ENCODE data around the gene SDC4.

Gene SDC4

DNA sequence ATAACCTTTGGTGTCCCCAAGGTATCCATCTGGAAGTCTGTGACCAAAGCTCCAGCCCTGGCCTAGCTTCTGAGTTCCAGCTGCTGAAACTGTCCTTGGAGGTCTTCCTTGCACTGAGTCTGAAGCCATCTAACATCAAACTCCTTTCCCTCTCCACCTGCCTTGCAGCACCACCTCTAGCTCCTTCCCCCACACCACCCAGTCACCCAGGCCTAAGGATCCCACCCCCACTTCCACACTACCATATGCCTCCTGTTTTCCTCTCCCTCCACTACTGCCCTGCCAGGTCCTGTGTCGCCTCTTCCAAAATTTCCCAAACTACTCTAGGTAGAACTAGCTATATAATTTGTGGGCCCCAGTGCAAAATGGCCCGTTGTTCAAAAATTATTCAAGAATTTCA, 29.3 kb downstream of the SDC4 start:
- no peak for DNase-seq (ENCODE audit: low read depth in 3 of 3, low spot score in 1 of 3)

DNA sequence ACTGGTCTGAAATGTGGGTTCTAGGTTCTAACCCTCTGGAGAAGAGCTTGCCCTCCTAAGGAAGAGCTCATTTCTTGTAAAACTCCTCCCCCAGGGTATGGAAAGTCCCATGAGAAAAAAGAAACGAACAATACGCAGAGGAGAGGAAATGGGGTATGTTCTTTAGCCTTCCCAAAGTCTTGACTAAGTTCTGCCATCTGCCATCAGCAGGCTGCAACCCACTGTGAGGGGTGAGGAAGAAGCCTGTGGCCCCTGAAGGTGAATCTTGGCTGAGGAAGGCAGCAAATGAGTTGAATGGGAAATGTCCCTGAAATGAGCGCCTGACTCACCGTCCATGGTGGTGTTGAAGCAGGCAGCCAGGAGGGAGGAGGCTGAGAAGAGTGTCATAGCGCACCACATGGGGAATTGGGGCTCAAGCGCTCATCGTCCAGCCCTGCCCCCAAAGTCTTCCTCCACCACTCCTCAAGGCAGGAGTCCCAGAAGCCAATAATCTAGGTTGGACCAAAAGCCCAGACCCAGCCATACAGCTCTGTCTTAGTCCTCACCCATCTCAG, 29.8 kb downstream of the SDC4 start:
- no peak for DNase-seq (ENCODE audit: low read depth in 3 of 3, low spot score in 1 of 3)

DNA sequence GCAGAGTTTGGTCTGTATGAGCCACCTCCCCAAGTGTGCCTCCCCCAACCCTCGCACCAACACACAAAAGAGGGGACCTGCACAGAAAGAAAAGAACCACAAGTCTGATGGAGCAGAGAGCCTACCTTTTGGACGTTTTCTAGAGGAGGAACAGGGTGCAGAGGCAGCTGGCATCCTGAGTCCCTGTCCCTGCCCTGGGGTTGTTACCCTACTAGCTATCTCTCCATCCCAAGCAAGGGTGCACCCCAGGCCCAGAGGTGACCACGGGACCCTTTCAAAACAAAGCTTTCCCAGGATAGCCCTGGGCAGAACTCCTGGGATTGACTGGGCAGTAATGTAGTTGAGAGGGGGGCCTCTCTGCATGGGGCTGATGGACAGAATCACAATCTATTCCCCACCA, 30.4 kb downstream of the SDC4 start:
- no peak for DNase-seq (ENCODE audit: low read depth in 3 of 3, low spot score in 1 of 3)

DNA sequence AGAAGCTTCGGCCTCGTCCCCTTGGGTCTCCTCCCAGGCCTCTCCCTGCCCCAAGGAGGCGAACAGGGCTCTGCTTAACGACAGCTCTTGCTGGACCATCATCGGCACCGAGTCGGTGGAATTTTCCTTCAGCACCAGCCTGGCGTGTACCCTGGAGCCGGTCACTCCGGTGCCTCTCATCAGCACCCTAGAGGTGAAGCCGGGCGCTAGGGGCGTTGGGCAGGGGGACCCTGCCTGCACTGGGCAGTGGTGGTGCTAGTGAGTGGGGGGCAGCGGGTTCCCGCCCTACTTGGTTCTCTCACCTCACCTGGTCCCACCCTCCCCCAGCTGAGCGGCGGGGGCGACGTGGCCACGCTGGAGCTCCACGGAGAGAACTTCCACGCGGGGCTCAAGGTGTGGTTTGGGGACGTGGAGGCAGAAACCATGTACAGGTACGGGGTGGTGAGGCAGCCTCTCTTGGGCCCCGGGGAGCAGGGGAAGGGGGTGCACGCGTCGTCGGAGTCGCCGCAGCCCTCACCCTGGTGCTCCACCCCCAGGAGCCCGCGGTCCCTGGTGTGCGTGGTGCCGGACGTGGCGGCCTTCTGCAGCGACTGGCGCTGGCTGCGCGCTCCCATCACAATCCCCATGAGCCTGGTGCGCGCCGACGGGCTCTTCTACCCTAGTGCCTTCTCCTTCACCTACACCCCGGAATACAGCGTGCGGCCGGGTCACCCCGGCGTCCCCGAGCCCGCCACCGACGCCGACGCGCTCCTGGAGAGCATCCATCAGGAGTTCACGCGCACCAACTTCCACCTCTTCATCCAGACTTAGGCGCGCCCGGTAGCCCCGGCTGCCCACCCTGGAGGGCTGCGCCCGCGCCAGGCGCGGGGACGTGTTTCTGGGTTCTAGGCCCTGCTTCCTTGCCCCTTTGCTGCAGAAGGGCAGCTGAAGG, 31.8 kb downstream of the SDC4 start:
- DNase-seq (ENCODE audit: low read depth in 3 of 3, low spot score in 1 of 3), result no peak

DNA sequence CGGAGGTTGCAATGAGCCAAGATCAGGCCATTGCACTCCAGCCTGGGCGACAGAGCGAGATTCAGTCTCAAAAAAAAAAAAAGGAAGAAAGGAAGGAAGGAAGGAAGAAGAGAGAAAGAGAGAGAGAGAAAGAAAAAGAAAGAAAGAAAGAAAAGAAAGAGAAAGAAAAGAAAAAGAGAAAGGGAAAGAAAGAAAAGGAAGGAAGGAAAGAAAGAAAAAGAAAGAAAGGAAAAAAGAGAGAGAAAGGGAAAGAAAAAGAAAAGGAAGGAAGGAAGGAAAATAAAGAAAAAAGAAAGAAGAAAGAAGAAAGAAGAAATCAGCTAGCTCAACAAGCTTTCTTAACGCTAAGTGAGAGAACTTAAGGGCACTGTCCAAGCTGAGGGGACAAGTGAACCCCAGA, 32.6 kb downstream of the SDC4 start:
- no peak for DNase-seq (ENCODE audit: low read depth in 3 of 3, low spot score in 1 of 3)

DNA sequence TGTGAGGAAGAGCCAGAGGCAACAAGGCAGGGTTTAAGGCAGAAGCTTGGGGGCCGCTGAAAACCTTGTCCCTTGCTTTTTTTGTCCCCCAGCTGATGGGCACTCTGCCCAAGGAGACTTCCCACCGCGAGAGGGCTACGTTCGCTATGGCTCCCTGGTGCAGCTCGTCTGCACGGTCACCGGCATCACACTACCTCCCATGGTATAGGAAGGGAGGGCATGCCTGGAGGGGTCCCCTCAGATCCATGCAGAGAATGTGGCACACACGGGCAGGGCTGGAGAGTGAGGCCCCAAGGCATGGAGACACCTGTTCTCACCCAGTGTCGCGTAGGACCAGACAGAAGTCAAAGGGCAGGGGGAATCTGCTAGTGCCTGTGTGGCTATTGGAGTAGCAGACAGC, 34.3 kb downstream of the SDC4 start:
- no peak for DNase-seq (ENCODE audit: low read depth in 3 of 3, low spot score in 1 of 3)

DNA sequence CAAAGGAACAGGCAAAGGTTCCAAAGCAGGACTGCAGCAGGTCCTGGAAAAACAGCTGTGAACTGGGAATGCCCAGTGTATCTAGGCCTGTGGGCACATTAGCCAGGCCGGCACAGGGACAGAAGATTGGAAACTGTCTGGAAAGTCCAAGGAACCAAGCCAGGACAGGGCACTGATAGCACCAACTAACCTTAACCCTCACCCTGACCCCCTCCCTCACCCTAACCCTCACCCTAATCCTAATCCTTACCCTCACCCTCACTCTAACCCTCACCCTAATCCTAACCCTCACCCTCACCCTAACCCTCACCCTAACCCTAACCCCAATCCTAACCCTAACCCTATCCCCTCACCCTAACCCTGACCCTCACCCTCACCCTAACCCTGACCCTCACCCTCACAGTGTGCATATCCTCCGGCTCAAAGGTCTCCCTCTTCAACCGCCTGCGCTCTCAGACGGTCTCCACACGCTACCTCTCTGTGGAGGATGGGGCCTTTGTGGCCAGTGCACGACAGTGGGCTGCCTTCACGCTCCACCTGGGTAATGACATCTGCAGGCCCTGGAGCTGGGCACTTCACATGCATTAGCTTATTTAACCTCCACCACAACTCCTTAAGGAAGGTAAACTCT, 35.0 kb downstream of the SDC4 start:
- DNase-seq (ENCODE audit: low read depth in 3 of 3, low spot score in 1 of 3), result no peak

DNA sequence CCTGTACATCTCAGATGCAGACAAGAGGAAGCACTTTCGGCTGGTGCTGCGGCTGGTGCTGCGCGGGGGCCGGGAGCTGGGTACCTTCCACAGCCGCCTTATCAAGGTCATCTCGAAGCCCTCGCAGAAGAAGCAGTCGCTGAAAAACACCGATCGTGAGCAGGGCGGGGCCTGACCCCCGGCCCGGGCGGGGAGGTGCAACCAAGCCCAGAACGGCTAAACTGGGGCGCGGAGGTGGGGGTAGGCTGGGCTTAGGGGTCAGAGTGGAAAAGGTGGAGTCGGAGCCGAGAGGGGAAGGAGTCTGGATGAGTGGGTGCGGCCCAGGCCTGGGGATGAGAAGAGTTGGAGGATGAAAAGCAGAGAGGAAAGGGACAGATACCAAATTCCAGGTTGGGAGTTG, 36.0 kb downstream of the SDC4 start:
- no peak for DNase-seq (ENCODE audit: low read depth in 3 of 3, low spot score in 1 of 3)

DNA sequence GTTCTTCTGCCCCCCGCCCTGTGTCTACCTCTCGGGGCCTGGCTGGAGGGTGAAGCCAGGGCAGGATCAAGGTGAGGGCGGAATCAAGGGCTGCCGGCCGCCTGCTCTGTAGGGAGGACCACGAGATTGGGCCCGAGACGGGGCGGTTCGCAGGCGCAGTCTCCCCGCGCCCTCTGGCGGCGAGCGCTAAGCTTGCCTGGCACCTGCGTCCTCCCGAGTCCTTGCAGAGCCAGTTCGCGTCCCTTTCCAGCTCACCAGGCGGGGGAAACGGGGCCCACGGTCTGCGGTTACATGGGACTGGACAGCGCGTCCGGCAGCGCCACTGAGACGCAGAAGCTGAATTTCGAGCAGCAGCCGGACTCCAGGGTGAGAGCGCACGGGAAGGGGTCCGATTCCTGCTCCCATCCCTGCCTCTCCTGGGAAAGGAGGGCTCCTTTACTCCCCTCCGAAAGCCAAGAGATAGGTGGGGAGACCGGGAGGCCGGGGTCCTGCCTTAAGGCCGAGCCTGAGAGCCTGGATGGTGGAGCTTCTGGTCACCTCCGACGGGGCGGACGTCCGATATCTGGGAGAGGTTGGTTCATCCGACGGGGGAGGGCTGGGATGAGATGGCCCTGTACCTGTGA, 36.5 kb downstream of the SDC4 start:
- DNase-seq (ENCODE audit: low read depth in 3 of 3, low spot score in 1 of 3), result peak in 2 of 3 donors; percentile 23 to 53

DNA sequence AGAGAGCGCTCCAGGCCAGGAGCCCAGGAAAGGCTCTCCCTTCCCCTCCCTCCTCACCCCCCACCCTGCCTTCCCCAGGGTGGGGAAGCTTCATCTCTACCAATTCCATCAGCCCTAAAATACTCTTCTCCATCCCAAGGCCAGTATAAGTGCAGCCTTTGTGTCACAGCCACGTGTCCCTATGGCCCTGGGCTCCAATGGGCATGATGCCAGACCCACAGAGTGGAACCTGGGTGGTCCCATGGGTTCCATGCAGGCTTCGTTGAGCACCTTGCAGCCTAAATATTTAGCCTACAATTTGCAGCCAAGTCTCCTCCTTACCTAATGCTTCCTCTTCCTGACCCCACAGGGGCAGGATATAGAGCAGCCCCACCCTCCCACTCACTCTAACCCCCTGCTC, 39.1 kb downstream of the SDC4 start:
- DNase-seq (ENCODE audit: low read depth in 3 of 3, low spot score in 1 of 3), result no peak

DNA sequence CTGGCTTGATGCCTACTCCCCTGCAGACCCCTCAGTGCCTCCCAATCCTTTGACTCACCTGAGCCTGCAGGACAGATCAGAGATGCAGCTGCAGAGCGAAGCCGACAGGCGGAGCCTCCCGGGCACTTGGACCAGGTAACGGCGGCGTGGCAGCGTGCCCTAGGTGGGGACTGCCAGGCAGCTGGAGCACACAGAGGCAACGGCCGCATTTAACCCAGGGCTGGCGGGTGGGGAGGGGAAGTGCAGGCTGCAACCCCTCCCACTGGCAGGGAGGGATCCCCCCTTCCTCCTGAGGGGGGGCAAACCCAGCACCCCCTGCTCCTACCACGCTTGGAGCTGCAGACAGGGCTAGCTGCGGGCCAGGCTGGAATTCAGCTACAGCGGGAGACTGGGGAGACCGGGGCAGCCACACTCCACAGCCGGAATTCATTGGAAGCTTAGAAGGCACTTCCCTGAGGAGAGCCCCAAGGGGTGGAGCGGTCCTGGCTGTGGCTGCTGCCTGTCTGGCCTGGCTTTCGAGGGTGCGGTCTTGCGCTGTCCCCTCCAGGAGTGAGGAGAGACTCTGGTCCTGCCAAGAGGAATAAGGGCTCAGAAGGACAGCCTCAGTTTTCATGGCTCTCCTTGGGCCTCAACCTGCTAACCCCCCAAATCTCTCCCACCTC, 40.0 kb downstream of the SDC4 start, which contains the start of gene MATN4:
Gene MATN4, minus strand, starts transcription at position 183 of the 662 bp plus-strand sequence. CDS start 2,717 bp downstream, outside the sequence.
- DNase-seq (ENCODE audit: low read depth in 3 of 3, low spot score in 1 of 3), result no peak

DNA sequence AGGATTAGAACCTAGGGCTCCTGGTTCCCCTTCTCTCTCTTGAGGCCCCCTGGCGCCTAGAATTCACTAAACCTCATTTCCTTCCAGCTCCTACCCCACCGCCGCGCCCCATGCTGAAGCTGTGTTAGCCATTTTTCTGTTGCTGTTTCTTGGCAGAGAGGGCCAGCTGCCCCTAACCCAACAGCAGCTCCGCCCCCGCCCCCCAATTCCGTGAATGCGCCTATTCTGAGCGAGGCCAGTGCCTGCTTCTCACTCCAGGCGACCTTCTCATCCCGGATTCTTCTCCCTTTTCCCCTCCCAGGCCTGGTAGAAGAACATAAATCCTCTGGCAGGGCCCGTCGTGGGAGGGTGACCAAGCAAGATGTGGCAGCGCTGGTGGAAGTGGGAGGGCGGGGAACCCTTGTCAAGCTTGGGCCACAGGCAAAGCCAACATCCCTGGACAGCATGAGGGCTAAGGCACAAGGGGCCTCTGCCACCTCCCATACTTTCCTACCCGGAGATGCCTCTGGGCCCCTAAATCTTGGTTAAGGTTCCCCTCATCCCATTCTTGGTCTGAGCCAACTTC, 41.1 kb downstream of the SDC4 start:
- no peak for DNase-seq (ENCODE audit: low read depth in 3 of 3, low spot score in 1 of 3)

DNA sequence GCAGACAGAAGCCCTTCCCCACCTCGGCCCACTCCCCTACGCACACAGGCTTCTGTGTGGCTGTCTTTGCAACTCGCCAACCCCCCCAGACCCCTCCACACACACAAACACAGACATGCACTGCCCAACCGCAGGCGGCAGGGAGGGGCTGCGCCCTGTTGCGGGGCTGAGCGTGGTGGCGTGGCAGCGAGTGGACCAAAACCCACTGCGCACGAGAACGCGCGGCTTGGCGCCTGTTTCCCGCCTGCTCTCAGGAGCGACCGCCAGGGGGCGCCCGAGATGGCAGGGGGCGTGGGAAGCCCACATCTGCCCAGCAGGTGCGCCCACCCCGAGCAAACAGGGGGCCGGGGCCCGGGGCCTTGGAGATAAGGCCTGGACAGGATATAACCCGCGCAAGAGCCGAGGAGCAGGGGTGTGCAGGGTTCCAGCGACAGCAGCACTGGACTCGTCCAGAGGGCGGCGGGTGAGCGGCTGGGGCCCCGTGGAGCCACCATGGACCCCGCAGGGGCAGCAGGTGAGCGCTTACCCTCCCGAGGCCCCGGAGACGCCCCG, 41.7 kb downstream of the SDC4 start, which contains the start of gene RBPJL:
Gene RBPJL, plus strand, starts transcription at position 410 of the 552 bp plus-strand sequence. Its CDS starts 83 bp downstream, at position 493.
- DNase-seq (ENCODE audit: low read depth in 3 of 3, low spot score in 1 of 3), result peak in 1 of 3 donors; percentile 44

DNA sequence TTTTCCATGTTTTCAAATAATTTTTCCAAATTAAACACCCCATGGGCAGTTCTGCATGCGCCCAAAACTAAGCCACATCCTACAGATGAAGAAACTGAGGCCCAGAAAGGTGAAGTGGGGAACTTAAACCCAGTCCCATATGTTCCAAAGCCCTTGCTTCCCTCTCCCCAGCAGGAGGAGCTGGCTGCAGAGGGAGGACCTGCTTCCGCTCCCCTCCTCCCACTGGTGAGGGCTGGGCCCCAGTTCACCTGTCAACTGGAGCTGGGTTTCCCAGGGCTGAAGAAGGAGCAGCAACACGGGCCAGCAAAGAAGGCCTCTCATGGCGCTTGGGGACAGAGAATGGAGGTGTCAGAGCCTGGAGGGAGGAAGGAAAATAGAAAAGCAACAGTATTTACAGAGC, 43.0 kb downstream of the SDC4 start:
- no peak for DNase-seq (ENCODE audit: low read depth in 3 of 3, low spot score in 1 of 3)

DNA sequence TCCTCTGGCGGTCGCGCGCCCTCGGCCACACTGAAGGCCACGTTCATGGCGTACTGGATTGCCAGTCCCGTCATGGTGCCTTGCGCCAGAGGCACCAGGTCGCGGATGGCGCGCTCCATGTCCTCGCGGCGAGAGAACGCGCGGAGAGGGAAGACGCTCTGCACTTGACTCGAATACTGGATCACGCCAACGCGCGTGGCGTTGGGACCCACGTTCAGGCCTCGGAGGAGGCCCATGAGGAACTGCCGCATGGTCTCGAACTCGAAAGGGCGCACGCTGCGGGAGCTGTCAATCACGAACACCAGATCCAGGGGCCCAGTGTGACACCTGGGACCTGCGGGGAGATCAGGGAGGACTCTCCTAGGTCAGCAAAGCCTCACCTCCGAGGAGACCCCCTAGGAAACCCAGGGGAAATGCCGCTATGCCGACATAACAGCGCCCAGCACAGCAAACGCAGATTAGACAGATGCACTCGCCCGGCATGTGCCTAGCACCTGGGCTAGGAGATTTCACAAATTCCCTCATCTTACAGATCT, 43.7 kb downstream of the SDC4 start:
- no peak for DNase-seq (ENCODE audit: low read depth in 3 of 3, low spot score in 1 of 3)

DNA sequence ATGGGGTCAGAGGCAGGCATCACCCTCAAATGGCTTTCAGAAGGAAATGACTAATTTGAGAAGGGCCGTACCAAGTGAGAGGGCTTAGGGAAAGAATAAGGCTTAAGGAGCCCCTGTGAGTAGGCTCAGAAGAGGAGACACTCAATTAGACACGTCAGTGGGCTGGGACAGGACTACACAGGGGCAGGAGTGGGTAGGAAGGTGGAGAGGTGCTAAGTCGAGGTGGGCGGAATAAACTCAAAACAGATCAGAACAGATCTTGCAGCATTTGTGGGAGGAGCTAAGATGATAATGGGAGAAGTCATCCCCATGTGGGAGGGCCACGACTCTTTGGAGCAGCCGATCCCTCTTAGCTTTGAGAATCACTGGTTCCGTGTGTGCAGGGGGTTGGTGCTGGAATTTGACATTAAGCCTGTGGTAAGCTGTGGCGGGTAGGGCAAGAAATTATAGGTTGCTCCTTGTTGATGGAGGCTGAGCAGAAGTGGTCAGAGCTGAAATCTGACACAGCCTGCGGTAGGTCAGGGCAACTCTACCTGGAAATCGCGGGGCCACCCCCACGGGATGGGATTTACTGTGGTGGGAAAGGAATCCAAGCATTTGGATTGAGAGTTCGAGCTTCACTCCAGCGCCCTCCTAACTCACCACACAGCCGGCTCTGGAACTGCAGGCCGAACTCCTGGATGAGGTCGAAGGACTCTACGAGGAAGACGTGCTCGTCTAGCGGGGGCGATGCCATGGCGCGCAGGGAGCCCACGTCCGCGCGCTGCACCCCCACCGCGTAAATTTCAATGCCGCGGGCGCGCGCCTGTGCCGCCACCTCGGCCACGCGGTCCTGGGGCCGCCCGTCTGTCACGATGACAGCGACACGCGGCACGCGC, 44.4 kb downstream of the SDC4 start:
- DNase-seq (ENCODE audit: low read depth in 3 of 3, low spot score in 1 of 3), result no peak

DNA sequence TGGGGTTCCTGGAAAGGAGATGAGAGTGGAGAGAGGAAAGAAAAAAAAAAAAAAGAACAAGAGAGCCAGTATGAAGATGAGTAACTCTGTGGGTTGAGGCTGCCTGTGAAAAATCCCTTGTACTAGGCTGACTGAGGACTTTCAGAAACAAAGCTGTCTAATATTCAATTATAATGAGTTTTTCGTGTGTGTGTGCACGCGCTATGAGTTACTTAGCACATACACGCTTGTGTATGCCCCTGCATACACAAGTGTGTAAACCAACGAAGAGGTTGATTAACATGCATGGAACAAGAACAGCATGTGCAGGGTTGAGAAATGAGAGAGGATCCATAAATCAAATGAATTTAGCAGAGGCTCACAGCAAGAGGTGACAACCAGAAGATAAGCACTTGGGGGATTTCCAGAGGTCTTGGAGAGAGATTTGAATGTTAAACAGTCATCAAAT, 46.4 kb downstream of the SDC4 start:
- no peak for DNase-seq (ENCODE audit: low read depth in 3 of 3, low spot score in 1 of 3)

DNA sequence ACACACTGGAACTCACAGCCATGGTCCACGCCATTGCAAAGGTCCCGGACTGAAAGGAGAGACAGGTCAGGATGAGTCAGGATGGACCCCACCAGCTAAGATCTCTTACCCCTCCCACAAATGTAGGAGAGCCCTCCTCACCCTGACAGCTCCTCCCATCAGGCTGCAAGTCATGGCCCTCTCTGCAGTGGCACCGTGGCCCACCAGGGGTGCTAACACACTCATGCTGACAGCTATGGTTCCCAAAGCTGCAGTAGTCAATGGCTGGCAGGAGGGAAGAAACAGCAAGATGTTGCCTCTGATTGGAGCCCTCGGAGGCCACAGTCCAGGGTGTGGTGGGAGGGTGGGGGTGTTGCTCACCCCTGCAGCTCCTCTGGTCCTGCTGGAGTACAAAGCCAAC, 47.3 kb downstream of the SDC4 start:
- no peak for DNase-seq (ENCODE audit: low read depth in 3 of 3, low spot score in 1 of 3)

DNA sequence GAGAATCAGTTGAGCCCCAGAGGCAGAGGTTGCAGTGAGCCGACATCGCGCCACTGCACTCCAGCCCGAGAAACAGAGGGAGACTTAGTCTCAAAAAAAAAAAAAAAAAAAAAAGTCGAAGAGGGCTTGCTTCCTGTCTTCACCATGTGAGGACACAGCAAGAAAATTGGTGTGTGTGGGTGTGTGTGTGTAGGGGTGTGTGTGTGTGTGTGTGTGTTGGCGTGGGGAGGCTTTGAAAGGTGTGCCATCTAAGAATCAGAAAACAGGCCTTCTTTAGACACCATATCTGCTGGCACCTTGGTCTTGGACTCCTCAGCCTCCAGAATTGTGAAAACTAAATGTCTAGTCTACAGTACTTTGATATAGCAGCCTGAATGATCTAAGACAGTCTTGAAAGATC, 48.4 kb downstream of the SDC4 start:
- no peak for DNase-seq (ENCODE audit: low read depth in 3 of 3, low spot score in 1 of 3)

Data from stimulated activated CD4-positive, alpha-beta T cell treated with anti-CD3 and anti-CD28 coated beads, TNF-alpha, amount 100 ng/mL, for 1 hour (primary cell).